NCI-H2107 treated with DMSO at 0.1 percent for 48 hours (cell line): Measurements from ENCODE around the gene ZBTB9.

Experiments used
- DNase-seq: peaks from one replicate; lab custom pipeline; 2025; ENCODE audit not compliant: unreplicated experiment; lab: John Stamatoyannopoulos, UW

Gene ZBTB9

DNA sequence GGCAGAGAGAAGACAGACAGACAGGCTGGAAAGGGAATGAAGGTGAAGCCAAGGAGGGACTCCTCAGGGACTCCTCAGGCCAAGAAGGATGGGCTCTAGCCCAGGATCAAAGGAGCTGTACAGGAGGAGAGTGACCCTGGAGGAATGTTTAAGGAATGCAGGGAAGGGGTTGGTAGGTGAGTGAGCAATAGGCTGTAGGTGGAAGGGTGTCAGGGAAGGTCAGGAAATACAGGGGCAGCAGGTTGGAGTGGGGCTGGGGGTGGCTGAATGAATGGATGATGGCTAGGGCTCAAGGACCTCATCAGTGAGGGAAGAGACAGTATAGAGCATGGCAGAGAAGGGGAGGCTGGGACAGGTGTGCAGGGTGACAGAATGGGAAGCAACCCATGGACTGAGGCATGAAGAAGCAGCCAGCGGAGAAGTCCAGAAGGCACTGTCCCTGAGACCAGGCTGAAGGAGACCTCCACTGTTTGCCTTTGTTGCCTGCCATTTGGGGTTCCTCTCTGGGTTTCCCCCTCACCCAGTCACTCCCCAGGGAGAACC lies 21.3 kb upstream of the ZBTB9 start:
- no peak for DNase-seq

DNA sequence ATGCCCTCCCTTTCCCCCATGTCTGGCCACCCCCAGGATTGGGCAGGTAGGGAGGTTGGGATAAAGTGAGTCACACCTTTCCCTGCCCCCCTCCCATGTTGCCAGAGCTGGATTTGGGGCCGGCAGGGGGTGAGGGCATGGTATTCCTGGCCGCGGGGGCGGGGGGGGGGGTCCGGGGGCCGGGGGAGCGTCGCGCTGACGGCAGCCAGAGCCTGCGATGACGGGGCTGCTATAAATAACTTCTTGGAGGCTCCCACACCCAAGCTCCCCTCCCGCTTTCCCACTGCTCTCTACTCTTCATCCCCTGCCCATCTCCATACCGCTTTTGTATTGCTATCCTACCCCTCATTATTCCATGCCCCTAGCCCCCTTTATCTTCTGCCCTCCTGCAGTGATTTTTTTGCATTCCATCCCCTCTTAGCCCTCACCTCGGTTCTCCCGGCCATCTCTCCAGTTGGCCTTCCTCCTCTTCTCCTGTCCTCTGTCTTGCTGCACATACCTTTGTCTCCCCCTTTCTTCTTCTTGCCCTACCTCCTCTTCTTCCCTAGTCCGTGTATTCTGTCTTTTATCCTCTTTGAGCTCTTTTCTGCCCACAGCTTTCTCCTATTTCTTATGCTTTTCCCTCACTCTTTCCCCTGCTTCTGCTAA lies 20.7 kb upstream of the ZBTB9 start:
- DNase-seq = no peak

DNA sequence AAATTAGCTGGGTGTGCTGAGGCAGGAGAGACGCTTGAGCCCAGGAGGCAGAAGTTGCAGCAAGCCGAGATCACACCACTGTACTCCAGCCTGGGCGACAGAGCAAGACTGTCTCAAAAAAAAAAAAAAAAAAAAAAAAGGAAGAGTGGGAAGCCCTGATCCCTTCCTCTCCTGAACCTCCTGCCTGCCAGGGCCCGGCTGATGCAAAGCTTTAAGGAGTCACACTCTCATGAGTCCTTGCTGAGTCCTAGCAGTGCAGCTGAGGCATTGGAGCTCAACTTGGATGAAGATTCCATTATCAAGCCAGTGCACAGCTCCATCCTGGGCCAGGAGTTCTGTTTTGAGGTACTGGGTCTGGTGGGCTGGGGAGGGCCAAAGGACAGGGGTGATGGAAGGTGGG lies 19.4 kb upstream of the ZBTB9 start:
- DNase-seq = no peak

DNA sequence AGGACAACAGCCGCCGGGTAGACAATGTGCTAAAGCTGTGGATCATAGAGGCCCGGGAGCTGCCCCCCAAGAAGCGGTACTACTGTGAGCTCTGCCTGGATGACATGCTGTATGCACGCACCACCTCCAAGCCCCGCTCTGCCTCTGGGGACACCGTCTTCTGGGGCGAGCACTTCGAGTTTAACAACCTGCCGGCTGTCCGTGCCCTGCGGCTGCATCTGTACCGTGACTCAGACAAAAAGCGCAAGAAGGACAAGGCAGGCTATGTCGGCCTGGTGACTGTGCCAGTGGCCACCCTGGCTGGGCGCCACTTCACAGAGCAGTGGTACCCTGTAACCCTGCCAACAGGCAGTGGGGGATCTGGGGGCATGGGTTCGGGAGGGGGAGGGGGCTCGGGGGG lies 16.7 kb upstream of the ZBTB9 start:
- DNase-seq = no peak

DNA sequence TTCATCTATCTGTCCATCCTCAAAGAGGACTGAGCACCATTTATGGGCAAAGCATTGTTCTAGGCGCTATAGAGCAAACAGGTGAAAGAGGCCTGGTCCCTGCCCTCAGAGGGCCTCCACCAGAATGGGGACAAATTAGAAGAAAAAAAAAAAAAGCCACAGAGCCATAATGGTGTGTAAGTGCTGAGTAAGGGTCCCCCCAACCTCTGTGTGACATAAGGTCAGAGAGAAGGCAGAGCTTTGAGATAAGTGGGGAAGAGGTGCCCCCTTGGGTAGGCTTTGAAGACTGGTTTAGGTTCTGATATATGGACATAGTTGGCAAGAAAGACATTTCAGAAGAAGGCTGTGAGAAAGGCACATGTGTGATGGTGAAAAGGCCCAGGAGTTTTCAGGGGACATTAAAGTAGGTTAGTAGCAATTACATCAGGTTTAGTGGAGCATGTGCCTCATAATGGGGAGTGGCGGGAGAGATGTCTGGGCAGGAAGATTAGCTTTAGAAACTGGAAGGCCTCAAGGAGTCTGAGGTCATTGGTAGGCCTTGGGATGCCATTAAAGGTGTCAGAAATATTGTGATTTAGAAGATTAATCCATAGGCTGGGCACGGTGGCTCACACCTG lies 15.3 kb upstream of the ZBTB9 start:
- no peak for DNase-seq

DNA sequence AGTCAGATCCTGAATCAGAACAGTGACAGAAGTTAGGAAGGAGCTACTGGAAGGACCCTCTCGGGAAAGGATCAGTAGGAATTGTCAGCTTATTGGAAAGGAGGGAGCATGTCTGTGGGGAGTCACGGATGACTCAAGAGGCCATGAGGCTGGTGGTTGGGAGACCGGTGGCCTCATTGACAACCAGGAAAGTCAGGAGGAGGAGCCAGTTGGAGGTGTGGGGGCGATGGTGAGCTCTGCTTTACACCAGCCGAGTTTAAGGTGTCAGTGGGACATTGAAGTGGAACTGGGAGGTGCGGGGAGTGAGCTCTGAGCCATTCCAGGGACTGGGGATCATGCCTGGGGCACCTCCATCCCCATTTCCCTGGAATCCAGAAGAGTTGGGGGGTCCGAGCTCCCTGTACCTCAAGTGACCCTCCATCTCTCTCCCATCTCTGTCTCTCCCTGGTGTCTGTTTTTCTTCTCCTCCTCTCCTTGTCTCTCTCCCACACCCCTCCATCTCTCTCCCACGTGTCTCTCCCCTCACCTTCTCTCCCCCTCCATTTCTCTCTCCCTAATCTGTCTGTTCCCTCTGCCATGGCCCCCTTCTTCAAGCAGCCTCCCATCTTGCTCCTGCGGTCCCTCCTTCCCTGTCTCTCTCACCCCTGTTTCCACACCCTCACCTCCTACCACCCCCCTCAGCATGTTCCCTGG lies 14.3 kb upstream of the ZBTB9 start:
- DNase-seq = no peak

DNA sequence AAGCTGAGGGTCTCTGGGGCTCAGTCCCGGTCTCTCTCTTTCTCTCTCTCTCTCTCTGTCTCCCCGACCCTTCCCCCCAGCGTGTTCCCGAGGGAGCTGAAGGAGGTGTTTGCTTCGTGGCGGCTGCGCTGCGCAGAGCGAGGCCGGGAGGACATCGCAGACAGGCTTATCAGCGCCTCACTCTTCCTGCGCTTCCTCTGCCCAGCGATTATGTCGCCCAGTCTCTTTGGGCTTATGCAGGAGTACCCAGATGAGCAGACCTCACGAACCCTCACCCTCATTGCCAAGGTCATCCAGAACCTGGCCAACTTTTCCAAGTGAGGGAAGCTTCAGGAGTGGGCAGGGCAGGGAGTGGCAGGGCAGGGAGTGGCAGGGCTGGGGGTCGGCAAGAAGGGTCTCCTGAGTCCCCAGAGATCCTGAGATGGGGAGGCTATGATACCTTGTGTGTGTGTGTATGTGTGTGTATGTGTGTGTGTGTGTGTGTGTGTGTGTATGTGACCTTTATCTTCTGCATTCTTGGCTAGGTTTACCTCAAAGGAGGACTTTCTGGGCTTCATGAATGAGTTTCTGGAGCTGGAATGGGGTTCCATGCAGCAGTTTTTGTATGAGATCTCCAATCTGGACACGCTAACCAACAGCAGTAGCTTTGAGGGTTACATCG lies 13.6 kb upstream of the ZBTB9 start:
- DNase-seq = no peak

DNA sequence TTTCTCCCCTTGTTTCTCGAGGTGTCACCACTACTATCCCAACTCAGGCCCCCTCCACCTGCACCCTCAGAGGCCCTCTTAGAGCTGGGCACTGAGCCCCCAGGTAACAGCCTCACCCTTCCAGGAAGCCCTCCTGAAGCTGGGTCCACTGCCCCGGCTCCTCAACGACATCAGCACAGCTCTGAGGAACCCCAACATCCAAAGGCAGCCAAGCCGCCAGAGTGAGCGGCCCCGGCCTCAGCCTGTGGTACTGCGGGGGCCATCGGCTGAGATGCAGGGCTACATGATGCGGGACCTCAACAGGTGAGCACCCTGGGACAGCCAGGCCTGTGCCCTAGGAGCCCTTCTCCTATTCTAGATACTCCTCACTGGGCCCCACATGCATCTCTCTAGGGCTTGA lies 12.9 kb upstream of the ZBTB9 start:
- no peak for DNase-seq

DNA sequence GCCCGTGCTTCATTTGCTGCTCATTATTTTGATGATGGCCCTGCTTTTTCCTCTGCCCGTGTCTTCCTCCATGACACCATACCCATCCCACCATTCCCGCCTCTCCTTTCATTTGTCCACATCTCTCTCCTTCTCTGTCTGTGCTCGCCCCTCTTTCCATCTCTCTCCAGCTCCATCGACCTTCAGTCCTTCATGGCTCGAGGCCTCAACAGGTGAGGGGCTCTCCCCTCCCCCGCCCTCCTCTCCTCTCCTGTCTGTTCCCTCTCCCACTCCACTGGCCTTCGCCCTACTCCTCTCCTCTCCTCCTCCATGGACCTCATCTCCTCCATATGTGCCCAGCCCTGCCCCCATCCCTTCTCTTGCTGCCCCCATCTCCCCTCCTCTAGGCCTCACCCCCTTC lies 12.1 kb upstream of the ZBTB9 start:
- DNase-seq = no peak

DNA sequence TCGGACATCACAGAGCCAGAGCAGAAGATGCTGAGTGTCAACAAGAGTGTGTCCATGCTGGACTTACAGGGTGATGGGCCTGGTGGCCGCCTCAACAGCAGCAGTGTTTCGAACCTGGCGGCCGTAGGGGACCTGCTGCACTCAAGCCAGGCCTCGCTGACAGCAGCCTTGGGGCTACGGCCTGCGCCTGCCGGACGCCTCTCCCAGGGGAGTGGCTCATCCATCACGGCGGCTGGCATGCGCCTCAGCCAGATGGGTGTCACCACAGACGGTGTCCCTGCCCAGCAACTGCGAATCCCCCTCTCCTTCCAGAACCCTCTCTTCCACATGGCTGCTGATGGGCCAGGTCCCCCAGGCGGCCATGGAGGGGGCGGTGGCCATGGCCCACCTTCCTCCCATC lies 11.4 kb upstream of the ZBTB9 start:
- DNase-seq = no peak

DNA sequence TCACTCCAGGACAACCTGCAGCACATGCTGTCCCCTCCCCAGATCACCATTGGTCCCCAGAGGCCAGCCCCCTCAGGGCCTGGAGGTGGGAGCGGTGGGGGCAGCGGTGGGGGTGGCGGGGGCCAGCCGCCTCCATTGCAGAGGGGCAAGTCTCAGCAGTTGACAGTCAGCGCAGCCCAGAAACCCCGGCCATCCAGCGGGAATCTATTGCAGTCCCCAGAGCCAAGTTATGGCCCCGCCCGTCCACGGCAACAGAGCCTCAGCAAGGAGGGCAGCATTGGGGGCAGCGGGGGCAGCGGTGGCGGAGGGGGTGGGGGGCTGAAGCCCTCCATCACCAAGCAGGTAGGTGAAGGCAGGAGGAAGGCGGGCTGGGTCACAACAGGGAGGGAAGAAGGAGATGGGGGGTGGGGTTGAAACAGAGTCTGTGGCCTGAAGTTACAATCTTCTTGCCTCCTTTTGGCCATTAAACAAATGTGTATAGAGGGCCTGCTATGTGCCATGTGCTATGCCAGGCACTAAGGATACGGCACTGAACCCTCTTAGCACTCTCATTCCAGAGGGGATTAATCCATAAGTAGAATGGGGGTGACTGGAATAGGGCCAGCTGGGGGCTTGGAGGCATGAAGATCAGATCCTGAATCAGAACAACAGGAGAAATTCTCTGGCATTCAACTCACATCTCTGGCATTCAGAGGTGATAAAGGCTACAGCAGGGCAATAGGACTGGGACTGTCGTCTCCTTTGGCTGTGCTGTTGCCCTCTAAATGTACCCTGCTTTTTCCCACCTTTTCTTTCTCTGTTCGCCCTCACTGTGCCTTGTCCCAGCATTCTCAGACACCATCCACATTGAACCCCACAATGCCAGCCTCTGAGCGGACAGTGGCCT lies 10.5 kb upstream of the ZBTB9 start:
- DNase-seq = no peak

DNA sequence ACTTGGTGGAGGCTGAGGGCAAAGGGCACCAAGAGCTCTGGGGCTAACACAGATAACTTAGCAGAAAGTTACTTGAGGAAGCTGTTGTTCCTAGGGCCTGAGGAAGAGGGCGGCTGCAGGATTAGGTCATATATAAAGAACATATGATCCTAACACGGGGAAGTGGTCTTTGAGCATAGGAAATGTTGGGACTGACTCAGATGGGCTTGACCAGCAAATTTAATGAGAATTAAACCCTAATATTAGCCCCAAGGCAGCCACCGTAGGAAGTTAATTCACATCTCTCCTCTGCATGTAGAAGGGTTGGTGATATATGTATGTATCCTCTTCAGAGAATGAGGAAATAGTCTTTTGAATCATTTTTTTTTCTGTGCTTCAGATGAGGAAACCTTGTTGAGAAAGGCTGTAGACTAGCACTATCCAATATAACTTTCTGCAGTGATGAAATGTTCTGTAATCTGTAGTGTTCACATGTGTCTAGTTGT lies 9.2 kb upstream of the ZBTB9 start:
- DNase-seq = no peak

DNA sequence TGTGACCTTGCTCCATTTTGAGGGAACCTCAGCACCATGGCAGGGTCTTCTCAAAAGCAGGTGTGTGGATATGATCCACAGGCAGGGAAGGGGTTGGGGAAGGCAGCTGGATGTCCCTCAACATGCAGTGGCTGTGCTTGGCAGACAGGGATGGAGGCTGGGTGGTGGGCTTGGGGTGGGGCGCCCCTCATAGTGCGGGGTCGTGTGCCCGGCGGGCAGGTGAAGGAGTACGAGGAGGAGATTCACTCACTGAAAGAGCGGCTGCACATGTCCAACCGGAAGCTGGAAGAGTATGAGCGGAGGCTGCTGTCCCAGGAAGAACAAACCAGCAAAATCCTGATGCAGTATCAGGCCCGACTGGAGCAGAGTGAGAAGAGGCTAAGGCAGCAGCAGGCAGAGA lies 8.0 kb upstream of the ZBTB9 start:
- DNase-seq = no peak

DNA sequence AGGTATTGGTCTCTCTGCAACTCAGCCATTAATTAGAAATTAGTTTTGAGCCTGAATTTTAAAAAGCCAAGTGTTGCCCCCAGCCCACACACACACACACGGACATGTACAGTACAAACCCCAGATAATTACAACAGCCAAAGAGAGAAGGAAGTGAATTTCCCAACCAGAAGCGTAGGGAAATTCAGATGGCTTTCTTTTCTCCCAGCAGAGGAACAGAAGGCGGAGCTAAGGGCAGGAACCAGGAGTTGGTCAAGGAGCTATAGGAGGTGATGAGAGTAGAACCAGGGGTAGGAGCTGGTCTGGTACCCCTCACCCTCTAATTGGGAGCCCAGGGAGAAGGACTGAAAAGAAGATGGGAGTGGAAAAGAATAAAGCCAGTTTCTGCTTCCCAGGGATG lies 3.9 kb upstream of the ZBTB9 start:
- no peak for DNase-seq

DNA sequence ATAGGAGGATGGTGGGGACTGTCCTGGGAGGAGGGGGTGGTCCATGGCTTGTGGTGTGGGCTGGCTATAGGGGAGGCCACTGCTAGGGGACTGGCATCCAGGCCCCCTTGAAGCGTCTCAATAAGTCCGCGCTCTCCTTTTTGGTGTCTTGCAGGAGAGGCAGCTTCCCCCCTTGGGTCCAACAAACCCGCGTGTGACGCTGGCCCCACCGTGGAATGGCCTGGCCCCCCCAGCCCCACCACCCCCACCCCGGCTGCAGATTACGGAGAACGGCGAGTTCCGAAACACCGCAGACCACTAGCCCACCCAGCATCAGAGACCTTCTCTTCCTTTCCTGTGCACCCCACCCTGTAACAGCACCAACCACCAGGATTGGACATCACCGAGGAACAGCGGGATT lies 2.8 kb upstream of the ZBTB9 start:
- DNase-seq = no peak

DNA sequence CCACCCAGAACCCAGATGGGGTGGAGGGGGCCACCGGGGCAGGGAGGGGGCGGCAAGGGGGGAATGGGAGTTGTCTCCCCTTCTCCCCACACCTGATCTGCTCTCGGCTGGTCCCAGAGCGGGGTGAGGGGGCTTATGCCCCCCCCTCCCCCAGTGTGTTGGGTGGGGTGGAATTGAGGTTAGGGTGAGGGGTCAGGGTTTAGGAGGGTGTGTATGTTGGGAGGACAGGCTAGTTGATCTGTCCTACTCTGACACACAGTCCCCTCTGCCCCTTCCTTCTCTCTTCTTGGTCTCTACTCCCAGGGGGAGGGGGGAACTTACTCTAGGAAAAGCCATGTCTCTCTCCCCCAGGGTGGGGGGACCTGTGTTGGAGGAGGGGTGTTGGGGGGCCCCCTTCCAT lies 1.9 kb upstream of the ZBTB9 start:
- DNase-seq = no peak

DNA sequence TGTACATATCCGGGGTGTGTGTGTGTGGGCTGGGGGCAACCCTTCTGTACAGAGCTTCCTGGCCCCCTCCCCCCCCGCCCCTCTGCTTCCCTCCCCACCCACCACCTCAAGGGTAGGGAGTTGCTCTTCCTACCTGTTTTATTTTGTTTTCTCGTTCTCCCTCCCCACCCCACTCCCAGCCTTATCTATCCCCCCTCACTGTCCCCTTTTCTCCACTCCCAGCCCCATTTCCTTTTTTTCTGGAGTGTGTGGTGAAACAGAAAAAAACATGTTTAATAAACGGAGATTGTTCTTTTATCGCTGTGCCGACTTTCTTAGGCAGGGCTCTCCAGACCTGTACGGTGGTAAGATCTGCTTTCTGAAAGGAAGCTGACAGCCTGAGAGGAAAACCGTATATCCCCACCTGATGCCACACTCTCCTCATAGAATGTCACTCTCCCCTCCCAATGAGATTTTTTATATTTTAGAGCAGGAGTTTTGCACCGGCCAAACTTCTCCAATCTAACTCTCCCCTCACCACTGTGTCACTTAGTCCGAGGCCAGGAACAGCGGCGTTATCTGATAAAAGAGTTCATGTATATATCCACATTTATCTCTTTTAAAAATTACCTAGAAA lies 875 bp upstream of the ZBTB9 start:
- no peak for DNase-seq

DNA sequence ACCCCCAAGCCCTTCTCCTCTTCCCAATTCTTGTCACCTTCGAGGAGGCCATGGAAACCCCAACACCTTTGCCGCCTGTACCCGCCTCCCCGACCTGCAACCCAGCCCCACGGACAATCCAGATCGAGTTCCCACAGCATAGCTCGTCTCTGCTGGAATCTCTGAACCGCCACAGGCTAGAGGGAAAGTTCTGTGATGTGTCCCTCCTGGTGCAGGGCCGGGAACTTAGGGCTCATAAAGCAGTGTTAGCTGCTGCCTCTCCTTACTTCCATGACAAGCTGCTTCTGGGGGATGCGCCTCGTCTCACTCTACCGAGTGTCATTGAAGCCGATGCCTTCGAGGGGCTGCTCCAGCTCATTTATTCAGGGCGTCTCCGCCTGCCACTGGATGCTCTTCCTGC lies 675 bp downstream of the ZBTB9 start:
- no peak for DNase-seq

DNA sequence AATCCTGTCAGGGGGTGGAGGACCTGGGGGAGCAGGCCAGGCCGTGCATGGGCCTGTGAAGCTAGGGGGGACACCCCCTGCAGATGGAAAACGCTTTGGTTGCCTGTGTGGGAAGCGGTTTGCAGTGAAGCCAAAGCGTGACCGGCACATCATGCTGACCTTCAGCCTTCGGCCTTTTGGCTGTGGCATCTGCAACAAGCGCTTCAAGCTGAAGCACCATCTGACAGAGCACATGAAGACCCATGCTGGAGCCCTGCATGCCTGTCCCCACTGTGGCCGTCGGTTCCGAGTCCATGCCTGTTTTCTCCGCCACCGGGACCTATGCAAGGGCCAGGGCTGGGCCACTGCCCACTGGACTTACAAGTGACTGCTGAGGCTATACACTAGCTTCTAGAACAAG lies 1.8 kb downstream of the ZBTB9 start:
- DNase-seq = no peak

DNA sequence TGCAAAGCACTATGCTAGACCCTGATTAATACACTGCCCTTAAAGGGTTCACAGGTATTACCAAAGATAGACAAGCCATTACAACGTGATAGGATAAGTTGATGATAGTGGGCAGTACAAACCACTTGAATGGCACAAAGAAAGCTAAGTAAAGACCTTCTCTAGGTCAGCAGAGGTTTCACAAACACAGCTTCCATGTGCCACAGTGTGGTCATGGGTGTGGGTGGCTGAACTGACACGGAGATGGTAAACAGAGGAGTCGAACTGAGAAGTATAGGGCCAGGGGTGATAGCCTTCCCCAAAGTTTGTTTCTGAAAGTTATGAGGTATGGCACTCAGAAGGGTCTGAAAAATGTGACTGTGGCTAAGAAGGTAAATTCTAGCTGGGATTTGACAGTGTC lies 4.3 kb downstream of the ZBTB9 start:
- no peak for DNase-seq
